ENCODE data around the gene YPEL1. TPM values are rescaled to one million over a fixed set of nuclear protein-coding genes. Genes with fewer than 3 reads are reported as not detected.

Gene YPEL1
- total and polyA plus RNA-seq, 8 donors: 2.0 to 7.2 (median 2.7) TPM

GRCh38 chr22:21701384-21701971 is 34.1 kb downstream of the YPEL1 start:
- no peaks in the 10 kb centered on the region for H3K9me3 ChIP-seq
- FAIRE-seq (no peak), ATAC-seq (peak in 2 of 4 donors; percentile 13 to 38), DNase-seq (no peak)
- H3K4me3 ChIP-seq: no peak overlapping the region
- intact Hi-C loops (cut with DNase I): loop anchor here in 1 of 3 donors (10.0 kb wide), 1 partner anchor 243 kb away; no protein-coding TSS in a partner anchor
- peaks cover 0 to 9% (median 4%) of the 10 kb centered on the region in 3 donors for H3K4me1 ChIP-seq
- H3K27me3 ChIP-seq: no peaks in the 10 kb centered on the region
- H3K27ac ChIP-seq: no peak overlapping the region
- peaks cover 0 to 12% (median 4%) of the 10 kb centered on the region in 3 donors for H3K36me3 ChIP-seq
- 47 to 52% methylated on average over 7 of the region's 7 CpGs for WGBS, 2 donors
- no peak for TF ChIP-seq CTCF (IDR thresholded peaks at IDR 0.05)

- no peak for DNase-seq
- FAIRE-seq: no peak
- Histone ChIP-seq H3K4me1 (peaks cover 0 to 9% (median 4%) of the 10 kb centered on the region in 3 donors), H3K9me3 (no peaks in the 10 kb centered on the region), H3K27me3 (no peaks in the 10 kb centered on the region), H3K27ac (no peak overlapping the region), H3K36me3 (peaks cover 0 to 19% (median 4%) of the 10 kb centered on the region in 3 donors), H3K4me3 (no peak overlapping the region)
- TF ChIP-seq CTCF (IDR thresholded peaks at IDR 0.05): no peak
- WGBS, 2 donors: 94 to 95% methylated on average over 6 of the region's 6 CpGs
- ATAC-seq: no peak
- intact Hi-C loops (cut with DNase I): loop anchor here in 1 of 3 donors (10.0 kb wide), 1 partner anchor 244 kb away; no protein-coding TSS in a partner anchor
Measured at GRCh38 chr22:21700822-21701221, 34.8 kb downstream of the YPEL1 start.

GRCh38 chr22:21699643-21700042 is 36.0 kb downstream of the YPEL1 start:
- H3K4me1 ChIP-seq: peaks cover 0 to 9% (median 4%) of the 10 kb centered on the region in 3 donors
- H3K36me3 ChIP-seq: peaks cover 0 to 30% (median 9%) of the 10 kb centered on the region in 3 donors
- no peak for FAIRE-seq
- no peaks in the 10 kb centered on the region for H3K27me3 ChIP-seq
- WGBS, 2 donors: 42 to 47% methylated on average over 3 of the region's 3 CpGs
- no peak for DNase-seq
- no peak overlapping the region for H3K4me3 ChIP-seq
- ATAC-seq: peak in 1 of 4 donors; percentile 22
- TF ChIP-seq CTCF (IDR thresholded peaks at IDR 0.05): no peak
- intact Hi-C loops (cut with DNase I): loop anchor here in 1 of 3 donors (10.0 kb wide), 1 partner anchor 245 kb away; no protein-coding TSS in a partner anchor
- H3K9me3 ChIP-seq: no peaks in the 10 kb centered on the region
- H3K27ac ChIP-seq: no peak overlapping the region

- Histone ChIP-seq H3K27ac (no peak overlapping the region), H3K9me3 (no peaks in the 10 kb centered on the region), H3K4me1 (peaks cover 0 to 9% (median 4%) of the 10 kb centered on the region in 3 donors), H3K4me3 (no peak overlapping the region), H3K36me3 (peaks cover 3 to 40% (median 16%) of the 10 kb centered on the region in 3 donors), H3K27me3 (no peaks in the 10 kb centered on the region)
- FAIRE-seq: no peak
- no peak for TF ChIP-seq CTCF (IDR thresholded peaks at IDR 0.05)
- ATAC-seq: no peak
- intact Hi-C loops (cut with DNase I): no loop called here
- WGBS, 2 donors: 79 to 80% methylated on average over 22 of the region's 22 CpGs
- DNase-seq: no peak
Measured at GRCh38 chr22:21698430-21699329, 36.9 kb downstream of the YPEL1 start.
